Epidermal melanocyte (primary cell): Measurements from ENCODE around the gene AMN1.
"Not testable (repeated sequence)": the region's sequence is repeated elsewhere in the genome, so short reads cannot be mapped to it uniquely, and the experiment has no call there.

Source experiments
- DNase-seq: peaks from one replicate; pipeline ENCODE4 v3.0.0; 2011; ENCODE audit warnings: low spot score; ENCODE audit not compliant: insufficient read length

AMN1 gene

DNA sequence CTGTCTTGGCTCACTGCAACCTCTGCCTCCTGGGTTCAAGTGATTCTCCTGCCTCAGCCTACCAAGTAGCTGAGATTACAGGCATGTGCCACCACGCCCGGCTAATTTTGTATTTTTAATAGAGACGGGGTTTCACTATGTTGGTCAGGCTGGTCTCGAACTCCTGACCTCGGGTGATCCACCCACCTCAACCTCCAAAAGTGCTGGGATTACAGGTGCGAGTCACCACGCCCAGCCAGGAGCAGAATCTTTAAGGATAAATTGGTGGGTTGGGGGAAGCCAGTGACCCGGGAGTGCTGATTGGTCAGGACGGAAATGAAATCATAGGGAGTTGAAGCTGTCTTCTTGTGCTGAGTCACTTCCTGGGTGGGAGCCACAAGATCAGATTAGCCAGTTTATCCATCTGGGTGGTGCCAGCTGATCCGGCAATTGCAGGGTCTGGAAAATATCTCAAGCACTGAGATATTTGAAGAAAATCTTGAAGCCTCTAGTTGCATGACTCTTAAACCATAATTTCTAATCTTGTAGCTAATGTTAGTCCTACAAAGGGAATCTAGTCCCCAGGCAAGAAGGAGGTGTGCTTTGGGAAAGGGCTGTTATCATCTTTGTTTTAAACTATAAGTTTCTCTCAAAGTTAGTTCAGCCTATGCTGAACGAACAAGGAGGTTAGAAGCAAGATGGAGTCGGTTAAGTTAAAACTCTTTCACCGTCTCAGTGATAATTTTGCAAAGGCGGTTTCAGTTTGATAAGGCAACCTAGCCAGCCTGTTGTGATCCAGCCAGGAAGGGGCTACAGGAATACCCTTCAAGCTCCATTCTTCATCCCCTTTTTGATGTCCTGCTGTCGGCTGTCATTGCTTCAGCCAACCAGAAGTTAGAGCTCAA lies 5.0 kb upstream of the AMN1 start:
- not testable (repeated sequence) for DNase-seq

DNA sequence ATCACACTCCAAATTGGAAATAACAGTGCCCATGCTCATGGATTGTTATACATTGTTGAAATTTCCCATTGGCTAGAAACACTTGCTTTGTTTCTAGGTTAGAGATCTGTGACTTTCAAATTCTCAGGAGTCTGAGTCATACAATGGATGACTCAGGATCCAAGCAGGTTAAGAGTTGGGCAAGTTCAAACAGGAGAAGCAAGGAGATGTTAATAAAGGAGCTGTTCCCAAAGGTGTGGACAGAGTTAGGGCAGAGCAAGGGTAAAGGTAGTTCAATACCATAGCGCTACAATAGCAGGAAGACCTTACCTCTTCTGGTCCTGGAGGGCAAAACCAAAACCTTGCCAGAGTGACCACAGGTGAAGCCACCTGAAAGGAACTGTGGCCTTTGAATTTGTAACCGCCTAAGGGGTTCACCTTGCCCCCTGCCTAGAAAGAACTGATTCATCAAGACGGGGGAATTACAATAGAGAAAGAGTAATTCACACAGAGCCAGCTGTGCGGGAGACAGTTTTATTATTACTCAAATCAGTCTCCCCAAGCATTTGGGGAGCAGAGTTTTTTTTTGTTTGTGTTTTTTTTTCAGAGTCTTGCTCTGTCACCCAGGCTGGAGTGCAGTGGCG lies 4.2 kb upstream of the AMN1 start:
- no peak for DNase-seq

DNA sequence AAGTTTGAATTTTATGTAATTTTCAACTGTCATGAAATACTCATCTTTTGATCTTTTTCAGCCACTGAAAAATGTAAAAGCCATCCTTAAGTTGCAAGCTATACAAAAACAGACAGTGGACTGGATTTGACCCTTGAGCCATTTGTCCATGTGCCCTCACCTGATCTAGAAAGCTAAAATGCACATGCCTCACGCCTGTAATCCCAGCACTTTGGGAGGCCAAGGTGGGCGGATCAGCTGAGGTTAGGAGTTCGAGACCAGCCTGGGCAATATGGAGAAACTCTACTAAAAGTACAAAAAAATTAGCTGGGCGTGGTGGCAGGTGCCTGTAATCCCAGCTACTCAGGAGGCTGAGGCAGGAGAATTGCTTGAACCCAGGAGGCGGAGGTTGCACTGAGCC lies 2.4 kb upstream of the AMN1 start:
- DNase-seq: not testable (repeated sequence)

DNA sequence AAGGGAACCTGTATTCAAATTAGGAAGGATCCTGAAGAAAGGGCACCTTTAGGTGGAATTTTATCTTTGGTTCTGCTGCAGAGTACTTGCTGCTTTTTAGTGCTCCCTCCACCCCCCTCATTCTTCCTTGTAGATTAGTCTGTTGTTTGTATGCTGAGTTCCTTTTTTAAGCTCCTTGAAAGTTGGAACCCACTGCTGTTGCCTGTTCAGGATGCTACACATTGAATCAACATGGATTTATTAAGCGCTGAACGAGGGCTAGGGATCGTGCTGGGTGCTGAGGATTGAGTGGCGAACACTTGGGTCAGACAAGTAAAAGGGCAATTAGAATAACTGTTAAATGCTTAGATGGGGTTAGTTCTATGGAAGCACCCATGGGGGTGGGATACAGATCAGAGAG lies 884 bp upstream of the AMN1 start:
- no peak for DNase-seq

DNA sequence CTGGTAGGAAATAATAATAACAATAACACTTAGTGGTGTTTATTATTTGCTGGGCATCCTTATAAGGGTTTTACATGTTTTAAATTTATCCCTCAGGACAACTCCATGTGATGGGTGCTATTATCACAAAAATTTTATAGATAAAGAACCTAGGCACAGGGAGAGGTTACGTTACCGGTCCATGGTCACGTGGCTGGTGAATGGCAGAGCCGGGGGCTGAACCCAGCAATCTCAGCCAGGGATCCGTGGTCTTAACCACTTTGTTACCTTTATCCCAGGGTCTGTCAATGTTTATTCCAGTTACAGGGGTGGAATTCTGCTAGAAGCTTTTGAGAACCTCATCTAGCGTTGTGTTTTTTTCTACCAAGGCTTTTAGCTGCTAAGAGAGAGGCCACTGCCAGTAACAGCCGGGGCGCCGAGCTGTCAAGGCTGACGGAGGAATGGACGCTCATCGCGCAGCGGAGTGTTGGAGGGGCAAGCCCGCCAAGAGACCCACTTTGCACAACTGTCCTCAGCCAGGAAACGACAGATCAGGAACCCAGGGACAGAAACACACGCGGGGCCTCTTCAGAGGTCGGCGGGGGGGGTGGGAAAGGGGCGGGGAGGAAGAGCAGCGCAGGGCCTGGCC lies 418 bp downstream of the AMN1 start:
- DNase-seq: no peak

DNA sequence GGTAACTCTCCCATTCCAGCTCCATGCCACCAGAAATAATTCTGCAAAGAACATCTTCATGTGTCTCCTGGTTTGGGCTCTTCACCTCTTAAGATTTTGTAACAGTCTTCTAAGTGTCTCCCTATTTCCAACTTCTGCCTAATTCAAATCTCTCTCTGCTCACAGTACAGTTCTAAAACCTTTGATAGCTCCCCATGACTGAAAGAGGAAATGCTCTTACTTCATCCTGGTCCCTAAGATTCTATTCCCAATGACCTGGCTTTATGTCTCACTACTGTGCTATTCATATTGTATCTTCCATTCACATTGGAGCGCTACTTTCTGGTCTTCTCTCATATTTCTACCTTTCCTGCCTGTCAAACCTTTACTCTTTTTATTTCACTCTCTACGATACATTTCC lies 1.6 kb downstream of the AMN1 start:
- DNase-seq: no peak

DNA sequence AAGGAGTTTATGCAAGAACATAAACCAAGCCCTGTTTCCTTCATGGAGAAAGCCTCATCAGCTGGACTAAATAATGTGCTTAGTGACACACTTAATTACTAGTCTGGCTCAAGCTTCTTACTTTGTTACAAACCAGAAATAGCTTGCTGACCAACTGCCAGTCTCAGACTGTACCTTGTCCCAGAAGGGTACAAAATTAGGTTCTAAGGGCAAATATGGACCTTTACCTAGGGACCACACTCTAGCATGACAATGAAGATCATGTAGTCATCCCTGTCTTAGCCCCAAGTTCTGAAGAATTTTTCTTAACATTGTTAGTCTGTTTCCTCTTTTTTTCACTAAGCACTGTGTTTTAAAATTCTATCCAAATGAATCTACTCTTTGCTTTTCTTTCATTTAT lies 2.2 kb downstream of the AMN1 start:
- no peak for DNase-seq

DNA sequence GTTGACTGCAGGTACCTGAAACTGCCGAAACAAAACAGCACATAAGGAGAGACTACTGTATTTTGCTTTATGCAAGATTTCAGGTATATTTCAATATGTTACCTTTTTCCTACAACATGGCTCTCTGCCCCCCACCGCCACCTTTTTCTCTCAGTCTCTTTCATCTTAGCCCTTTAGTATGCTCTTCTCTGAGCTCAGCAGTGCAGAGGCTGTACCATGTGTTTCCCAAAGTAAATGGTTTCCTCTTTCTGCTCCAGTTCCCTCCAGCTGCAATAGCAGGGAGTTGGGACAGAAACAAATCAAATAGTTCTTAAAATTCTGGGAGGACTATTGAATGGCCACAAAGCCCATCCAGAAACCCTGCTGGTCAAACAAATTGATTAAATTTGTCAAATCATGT lies 4.3 kb downstream of the AMN1 start:
- no peak for DNase-seq

DNA sequence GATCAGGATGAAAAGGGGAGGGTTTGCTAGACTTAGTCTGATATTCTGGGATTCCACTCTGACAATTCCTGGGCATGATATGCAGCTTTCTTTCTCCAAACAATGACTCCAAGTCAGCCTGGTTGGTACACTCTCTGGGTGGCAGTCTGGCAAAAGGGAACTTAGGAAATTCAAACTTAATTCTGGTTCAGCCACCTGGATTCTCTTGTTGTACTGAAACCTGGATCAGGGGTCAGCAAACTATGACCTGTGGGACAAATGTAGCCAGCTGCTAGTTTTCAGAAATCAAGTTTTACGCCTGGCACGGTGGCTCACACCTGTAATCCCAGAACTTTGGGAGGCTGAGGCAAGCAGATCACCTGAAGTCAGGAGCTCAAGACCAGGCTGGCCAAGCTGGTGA lies 6.2 kb downstream of the AMN1 start:
- DNase-seq: no peak

DNA sequence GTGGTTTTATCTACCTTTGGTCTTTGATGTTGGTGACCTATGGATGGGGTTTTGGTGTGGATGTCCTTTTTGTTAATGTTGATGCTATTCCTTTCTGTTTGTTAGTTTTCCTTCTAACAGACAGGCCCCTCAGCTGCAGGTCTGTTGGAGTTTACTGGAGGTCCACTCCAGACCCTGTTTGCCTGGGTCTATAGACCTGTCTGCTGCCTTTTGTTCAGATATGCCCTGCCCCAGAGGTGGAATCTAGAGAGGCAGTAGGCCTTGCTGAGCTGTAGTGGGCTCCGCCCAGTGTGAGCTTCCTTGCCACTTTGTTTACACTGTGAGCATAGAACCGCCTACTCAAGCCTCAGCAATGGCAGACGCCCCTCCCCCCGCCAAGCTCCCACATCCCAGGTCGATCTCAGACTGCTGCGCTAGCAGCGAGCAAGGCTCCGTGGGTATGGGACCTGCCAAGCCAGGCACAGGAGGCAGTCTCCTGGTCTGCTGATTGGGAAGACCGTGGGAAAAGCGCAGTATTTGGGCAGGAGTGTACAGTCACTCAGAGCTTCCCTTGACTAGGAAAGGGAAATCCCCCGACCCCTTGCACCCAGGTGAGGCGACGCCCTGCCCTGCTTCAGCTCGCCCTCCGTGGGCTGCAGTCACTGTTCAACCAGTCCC lies 10.2 kb downstream of the AMN1 start:
- DNase-seq: not testable (repeated sequence)

DNA sequence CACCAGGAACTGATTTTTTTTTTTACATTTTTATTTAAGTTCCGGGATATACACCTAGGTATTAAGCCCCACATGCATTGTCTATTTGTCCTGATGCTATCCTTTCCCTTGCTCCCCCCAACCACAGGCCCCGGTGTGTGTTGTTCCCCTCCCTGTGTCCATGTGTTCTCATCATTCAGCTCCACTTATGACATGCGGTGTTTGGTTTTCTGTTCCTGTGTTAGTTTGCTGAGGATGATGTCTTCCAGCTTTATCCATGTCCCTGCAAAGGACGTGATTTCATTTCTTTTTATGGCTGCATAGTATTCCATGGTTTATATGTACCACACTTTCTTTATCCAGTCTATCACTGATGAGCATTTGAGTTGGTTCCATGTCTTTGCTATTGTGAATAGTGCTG lies 11.8 kb downstream of the AMN1 start:
- DNase-seq: not testable (repeated sequence)

DNA sequence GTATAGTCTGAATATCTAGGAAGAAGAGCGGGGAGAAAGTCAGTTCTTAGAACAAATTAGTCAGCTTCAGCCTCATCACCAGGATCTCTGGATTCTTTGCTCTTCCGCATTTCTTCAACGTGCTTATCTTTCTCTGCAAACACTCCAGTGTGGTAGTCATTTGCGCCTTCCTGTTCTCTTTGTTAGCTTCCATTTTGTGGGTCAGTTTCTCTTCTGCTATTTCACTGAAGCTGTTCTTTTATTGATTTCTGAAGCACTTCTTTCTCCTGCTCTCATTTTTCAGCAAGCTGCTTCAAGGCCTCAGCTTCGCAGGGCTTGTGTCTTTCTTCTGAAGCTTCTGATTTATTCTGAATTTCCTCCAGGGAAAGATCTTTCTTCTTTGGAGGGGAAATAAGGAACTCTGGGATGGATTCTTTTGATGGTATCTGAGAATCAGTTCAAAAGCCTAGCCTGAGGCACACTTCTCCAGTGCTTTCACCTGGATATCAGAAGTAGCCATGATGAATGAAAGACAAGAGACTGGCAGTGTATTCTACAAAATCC lies 13.5 kb downstream of the AMN1 start:
- DNase-seq: no peak

DNA sequence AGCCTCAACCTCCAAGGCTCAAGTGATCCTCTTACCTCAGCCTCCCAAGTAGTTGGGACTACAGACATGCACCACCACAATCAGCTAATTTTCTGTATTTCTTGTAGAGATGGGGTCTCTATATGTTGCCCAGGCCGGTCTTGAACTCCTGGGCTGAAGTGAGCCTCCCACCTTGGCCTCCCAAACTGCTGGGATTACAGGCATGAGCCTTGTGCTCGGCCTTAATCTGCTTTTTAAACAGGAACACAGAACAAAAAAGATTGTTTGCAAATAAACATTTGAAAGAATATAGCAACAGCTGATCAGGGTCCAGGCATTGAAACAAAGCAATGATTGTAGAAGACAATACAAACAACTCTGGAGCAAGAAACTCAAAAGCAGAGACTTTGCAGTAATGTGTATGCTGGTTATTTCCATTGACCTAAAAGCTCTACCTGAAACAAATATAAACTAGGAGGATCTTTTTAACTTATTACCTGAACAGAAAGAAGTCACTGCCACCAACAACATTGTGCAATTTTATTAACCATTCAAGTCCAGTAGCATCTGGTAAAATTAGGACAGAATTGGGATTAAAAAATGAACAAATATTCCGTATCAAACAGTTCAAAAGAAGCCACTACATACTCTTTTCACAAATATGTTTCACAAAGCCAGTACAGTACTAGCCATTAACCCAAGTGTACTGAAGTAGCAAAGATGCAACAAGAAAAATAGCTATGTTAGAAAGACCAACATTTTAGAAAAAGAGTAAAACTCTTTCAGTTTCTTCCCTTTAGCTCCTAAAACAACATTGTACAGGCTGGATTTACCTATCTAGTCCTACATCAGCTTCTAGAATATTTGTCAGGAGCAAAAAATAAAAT lies 14.2 kb downstream of the AMN1 start:
- DNase-seq: no peak

DNA sequence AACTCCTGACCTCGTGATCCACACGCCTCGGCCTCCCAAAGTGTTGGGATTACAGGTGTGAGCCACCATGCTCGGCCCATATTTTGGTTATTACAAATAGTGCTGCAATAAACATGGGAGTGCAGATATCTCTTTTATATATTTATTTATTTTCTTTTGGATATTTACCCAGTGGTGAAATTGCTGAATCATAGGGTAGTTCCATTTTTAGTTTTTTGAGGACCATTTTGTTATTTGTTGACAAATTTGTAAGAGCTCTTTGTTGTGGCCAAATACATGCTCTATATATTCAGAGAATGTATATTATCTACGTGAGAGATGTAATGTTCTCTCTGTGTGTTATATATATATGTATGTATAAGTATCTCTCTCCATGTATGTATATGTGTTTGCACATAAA lies 15.9 kb downstream of the AMN1 start:
- no peak for DNase-seq

DNA sequence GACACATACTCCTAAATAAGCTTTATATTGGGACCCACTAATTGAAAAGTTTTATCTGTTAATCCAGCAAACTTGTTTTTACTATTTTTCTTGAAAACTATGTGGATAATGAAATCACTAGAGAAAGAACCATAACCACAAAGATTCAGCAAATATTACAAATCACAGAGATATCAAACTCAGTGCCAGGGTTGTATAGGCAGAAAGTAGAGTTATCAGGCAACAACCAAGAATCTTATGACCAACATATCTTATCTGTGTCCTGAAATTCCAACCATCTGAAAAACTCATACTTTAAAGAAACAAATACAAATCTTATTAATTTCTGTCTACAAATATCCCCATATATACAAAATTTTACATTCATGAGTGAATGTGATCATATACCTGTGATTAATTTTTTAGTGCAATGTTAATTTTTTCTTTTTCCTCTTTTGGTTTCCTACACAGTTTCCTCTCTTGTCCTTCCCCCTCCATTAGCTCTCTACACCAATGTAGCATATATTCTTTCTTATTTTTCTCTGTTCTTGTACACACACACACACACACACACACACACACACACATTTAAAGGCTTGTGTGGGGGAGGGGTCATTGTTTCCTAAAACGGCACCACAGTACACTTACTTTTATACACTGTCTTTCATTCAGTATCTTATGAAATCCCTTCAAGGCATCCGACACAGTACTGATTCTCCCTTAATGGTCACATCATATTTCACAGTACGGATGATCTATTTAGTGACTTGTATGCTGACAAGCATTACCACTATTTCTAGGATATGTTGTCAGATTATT lies 18.6 kb downstream of the AMN1 start:
- no peak for DNase-seq

DNA sequence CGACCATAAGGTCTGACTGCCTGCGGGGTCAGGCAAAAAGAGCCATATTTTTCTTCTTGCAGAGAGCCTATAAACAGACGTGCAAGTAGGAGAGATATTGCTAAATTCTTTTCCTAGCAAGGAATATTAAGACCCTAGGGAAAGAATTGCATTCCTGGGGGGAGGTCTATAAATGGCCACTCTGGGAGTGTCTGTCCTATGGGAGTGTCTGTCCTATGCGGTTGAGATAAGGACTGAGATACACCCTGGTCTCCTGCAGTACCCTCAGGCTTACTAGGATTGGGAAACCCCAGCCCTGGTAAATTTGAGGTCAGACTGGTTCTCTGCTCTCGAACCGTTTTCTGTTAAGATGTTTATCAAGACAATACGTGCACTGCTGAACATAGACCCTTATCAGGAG lies 20.7 kb downstream of the AMN1 start:
- not testable (repeated sequence) for DNase-seq

DNA sequence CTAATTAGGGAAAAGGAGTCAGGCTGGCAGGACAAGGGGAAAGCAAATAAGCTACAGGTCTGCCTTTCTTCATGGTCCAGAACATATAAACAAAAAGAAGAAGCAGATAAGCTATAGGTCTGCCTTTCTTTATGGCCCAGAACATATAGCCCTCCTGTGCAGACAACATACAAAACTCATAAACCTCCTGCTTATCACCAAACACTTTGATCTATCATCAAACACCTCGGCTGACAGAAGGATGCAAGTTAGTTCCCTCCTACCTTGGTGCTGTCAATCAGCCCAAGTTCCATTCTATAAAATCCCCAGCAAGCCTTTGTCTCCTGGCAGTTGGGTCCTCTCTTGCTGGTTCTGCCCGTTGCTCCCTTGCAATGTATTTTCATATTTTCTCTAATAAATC lies 23.2 kb downstream of the AMN1 start:
- DNase-seq: no peak

DNA sequence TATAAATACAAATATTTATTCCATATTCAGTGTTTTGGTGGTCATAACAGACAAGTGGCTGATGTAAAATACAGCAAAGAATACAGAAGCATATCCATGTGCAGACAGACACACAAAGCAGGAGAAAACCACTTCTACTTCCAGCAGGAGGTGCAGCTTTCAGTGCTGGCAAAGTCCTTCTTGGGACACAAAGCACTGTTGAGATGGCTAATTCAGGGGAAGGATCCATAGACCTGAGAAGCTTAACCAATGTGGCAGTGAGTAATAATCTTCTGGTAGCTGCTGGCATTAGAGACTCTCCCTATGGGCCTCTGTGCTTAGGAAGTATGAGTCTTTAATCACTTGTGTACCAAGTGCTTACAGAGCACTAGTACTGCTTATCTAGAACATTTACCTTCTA lies 26.8 kb downstream of the AMN1 start:
- no peak for DNase-seq

DNA sequence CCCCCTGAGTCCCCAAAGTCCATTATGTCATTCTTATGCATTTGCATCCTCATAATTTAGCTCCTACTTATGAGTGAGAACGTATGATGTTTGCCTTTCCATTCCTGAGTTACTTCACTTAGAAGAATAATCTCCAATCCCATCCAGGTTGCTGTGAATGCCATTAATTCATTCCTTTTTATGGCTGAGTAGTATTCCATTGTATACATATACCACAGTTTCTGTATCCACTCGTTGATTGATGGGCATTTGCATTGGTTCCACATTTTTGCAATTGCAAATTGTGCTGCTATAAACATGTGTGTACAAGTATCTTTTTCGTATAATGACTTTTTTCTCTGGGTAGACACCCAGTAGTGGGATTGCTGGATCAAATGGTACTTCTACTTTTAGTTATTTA lies 38.9 kb downstream of the AMN1 start:
- DNase-seq: not testable (repeated sequence)

DNA sequence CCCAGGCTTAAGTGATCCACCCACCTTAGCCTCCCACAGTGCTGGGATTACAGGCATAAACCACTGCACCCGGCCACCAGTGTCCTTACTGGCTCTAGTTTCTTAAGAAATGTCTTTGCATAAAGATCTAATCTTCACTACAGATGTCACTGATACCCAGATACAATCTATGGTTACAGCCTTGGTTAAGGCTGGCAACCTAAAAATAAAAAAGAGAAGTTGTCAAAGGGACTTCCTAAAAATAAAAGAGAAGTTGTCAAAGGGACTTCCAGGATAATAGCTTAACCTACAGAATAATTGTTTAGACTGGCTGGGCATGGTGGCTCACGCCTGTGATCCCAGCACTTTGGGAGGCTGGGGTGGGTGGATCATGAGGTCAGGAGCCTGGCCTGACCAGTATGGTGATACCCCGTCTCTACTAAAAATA lies 41.7 kb downstream of the AMN1 start:
- DNase-seq: no peak
